Parathyroid adenoma (tissue), 2 donors: ENCODE results near the gene OTOGL.

Experiments used
- H2AFZ ChIP-seq: fragments of 300-600 bp; sonication (generic); one replicate; pipeline ENCODE4 v1.7.0; 2017; ENCODE audit warnings: antibody characterized with exemption, mild to moderate bottlenecking
- H3K27ac ChIP-seq: fragments of 300-600 bp; sonication (generic); one replicate; pipeline ENCODE4 v1.7.0; 2017
- H3K27me3 ChIP-seq: fragments of 300-600 bp; sonication (generic); one replicate; pipeline ENCODE4 v1.7.0; 2017; ENCODE audit warnings: low read length; ENCODE audit not compliant: control insufficient read depth, insufficient read depth
- H3K36me3 ChIP-seq: fragments of 300-600 bp; sonication (generic); one replicate; pipeline ENCODE4 v1.7.0; 2017; ENCODE audit warnings: low read length; ENCODE audit not compliant: control insufficient read depth, insufficient read depth
- H3K4me1 ChIP-seq: fragments of 300-600 bp; sonication (generic); one replicate; pipeline ENCODE4 v1.7.0; 2017; ENCODE audit warnings: control low read depth
- H3K4me2 ChIP-seq: fragments of 300-600 bp; sonication (generic); one replicate; pipeline ENCODE4 v1.7.0; 2017; ENCODE audit warnings: low read length
- H3K4me3 ChIP-seq: fragments of 300-600 bp; sonication (generic); one replicate; pipeline ENCODE4 v1.7.0; 2017; ENCODE audit warnings: low read depth, low read length
- H3K79me2 ChIP-seq: fragments of 300-600 bp; sonication (generic); one replicate; pipeline ENCODE4 v1.7.0; 2017; ENCODE audit warnings: control low read depth
- H3K9ac ChIP-seq: fragments of 300-600 bp; sonication (generic); one replicate; pipeline ENCODE4 v1.7.0; 2017; ENCODE audit warnings: mild to moderate bottlenecking
- H3K9me3 ChIP-seq: fragments of 300-600 bp; sonication (generic); one replicate; pipeline ENCODE4 v1.7.0; 2017; ENCODE audit warnings: low read length; ENCODE audit not compliant: control insufficient read depth
- TF ChIP-seq, protein P1 (sequence below): fragments of 300-600 bp; sonication (generic); IDR thresholded peaks from one replicate; pipeline ENCODE4 v1.7.0; 2017; ENCODE audit warnings: antibody characterized with exemption, mild to moderate bottlenecking
- donor health status: primary hyperparathyroidism.

Gene OTOGL

GRCh38 chr12:80412343-80412953, 313.1 kb downstream of the OTOGL start:
- no peak overlapping the region for H3K4me3 ChIP-seq
- H3K27ac ChIP-seq, result no peak overlapping the region
- no peaks in the 10 kb centered on the region for H3K36me3 ChIP-seq
- H3K9me3 ChIP-seq, result no peaks in the 10 kb centered on the region
- no peak overlapping the region for H3K9ac ChIP-seq
- H2AFZ ChIP-seq, result no peak overlapping the region
- TF ChIP-seq, protein P1, sequence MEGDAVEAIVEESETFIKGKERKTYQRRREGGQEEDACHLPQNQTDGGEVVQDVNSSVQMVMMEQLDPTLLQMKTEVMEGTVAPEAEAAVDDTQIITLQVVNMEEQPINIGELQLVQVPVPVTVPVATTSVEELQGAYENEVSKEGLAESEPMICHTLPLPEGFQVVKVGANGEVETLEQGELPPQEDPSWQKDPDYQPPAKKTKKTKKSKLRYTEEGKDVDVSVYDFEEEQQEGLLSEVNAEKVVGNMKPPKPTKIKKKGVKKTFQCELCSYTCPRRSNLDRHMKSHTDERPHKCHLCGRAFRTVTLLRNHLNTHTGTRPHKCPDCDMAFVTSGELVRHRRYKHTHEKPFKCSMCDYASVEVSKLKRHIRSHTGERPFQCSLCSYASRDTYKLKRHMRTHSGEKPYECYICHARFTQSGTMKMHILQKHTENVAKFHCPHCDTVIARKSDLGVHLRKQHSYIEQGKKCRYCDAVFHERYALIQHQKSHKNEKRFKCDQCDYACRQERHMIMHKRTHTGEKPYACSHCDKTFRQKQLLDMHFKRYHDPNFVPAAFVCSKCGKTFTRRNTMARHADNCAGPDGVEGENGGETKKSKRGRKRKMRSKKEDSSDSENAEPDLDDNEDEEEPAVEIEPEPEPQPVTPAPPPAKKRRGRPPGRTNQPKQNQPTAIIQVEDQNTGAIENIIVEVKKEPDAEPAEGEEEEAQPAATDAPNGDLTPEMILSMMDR, result peak; percentile 82
- H3K4me1 ChIP-seq, result no peaks in the 10 kb centered on the region
- no peak overlapping the region for H3K4me2 ChIP-seq
- H3K79me2 ChIP-seq, result no peaks in the 10 kb centered on the region
- no peaks in the 10 kb centered on the region for H3K27me3 ChIP-seq

DNA sequence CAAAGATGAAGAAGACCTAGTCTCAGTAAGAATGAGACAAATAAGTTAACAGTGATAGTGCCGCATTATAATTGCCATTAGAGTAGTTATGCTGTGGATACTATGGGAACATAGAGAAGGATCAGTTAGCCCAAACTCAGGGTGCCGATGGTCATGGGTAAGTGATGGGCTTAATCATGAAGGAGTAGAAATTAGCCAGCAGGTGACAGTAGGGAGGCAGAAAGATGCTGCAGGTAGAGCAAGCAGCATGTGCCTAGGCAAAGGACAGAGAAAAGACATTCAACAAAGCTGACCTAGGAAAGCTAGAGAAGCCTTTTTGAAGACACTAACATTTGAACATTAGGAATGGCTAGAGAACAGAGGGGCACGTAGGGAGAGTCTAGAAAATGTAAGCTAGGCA, 314.1 kb downstream of the OTOGL start:
- H3K9ac ChIP-seq, result no peak overlapping the region
- TF ChIP-seq, protein P1, result no peak
- no peaks in the 10 kb centered on the region for H3K9me3 ChIP-seq
- H3K27me3 ChIP-seq, result no peaks in the 10 kb centered on the region
- no peak overlapping the region for H2AFZ ChIP-seq
- H3K36me3 ChIP-seq, result no peaks in the 10 kb centered on the region
- no peak overlapping the region for H3K4me2 ChIP-seq
- H3K4me3 ChIP-seq, result no peak overlapping the region
- H3K4me1 ChIP-seq, result no peaks in the 10 kb centered on the region
- no peak overlapping the region for H3K27ac ChIP-seq
- no peaks in the 10 kb centered on the region for H3K79me2 ChIP-seq

DNA sequence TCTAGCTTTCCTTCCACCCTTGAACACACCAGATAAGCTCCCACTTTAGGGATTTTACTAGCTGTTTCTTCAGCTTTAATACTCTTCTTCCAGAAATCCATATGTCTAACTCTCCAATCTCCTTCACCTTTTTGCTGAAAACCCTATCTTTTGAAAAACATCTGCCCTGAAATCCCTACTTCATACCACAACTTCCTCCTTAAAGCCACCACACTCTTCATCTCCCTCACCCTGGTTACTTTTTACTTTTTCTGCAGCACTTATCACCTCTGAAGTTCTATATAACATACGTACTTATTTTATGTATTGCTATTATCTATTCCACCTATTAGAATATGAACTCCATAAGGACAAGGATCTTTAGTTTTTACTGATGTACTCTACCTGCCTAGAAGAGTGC, 316.1 kb downstream of the OTOGL start:
- Histone ChIP-seq H3K4me2 (no peak overlapping the region), H3K27me3 (no peaks in the 10 kb centered on the region), H3K4me1 (no peaks in the 10 kb centered on the region), H3K79me2 (no peaks in the 10 kb centered on the region), H3K27ac (no peak overlapping the region), H3K9ac (no peak overlapping the region), H2AFZ (no peak overlapping the region), H3K9me3 (no peaks in the 10 kb centered on the region), H3K36me3 (no peaks in the 10 kb centered on the region), H3K4me3 (no peak overlapping the region)
- TF ChIP-seq, protein P1, result no peak

GRCh38 chr12:80419644-80420043, 320.3 kb downstream of the OTOGL start:
- H3K27ac ChIP-seq, result no peak overlapping the region
- no peak overlapping the region for H3K4me3 ChIP-seq
- no peaks in the 10 kb centered on the region for H3K27me3 ChIP-seq
- no peak overlapping the region for H3K9ac ChIP-seq
- H3K9me3 ChIP-seq, result no peaks in the 10 kb centered on the region
- TF ChIP-seq, protein P1, result no peak
- H3K36me3 ChIP-seq, result no peaks in the 10 kb centered on the region
- peak overlapping the region; percentile 18 for H2AFZ ChIP-seq
- H3K4me2 ChIP-seq, result no peak overlapping the region
- H3K79me2 ChIP-seq, result no peaks in the 10 kb centered on the region
- H3K4me1 ChIP-seq, result no peaks in the 10 kb centered on the region

- H3K4me3 ChIP-seq, result no peak overlapping the region
- H3K9me3 ChIP-seq, result no peaks in the 10 kb centered on the region
- H2AFZ ChIP-seq, result peak overlapping the region; percentile 18
- no peaks in the 10 kb centered on the region for H3K79me2 ChIP-seq
- TF ChIP-seq, protein P1, result no peak
- H3K27me3 ChIP-seq, result no peaks in the 10 kb centered on the region
- H3K27ac ChIP-seq, result no peak overlapping the region
- no peak overlapping the region for H3K4me2 ChIP-seq
- H3K36me3 ChIP-seq, result no peaks in the 10 kb centered on the region
- no peaks in the 10 kb centered on the region for H3K4me1 ChIP-seq
- no peak overlapping the region for H3K9ac ChIP-seq
These were observed 320.7 kb downstream of the OTOGL start for GRCh38 chr12:80420075-80420474.
